Neural cell (in vitro differentiated cells): ENCODE measurements around the gene ACAD9. TPM values are rescaled to one million over a fixed set of nuclear protein-coding genes. Genes with fewer than 3 reads are reported as not detected.
"Not testable (repeated sequence)": the region's sequence is repeated elsewhere in the genome, so short reads cannot be mapped to it uniquely, and the experiment has no call there.

Experiments used
- H2AFZ ChIP-seq: fragments of 200-600, 300-800 bp; sonication (generic), shearing (Covaris generic); 2 replicates; pipeline ENCODE4 v1.6.0; 2014; ENCODE audit warnings: low read depth, mild to moderate bottlenecking, antibody characterized with exemption, low read length, moderate library complexity
- H3F3A ChIP-seq: fragments of 200-600 bp; shearing (Covaris generic); 2 replicates; pipeline ENCODE4 v1.6.1; 2016; ENCODE audit warnings: mild to moderate bottlenecking, moderate library complexity, mixed read lengths, antibody characterized with exemption, low read length; ENCODE audit not compliant: insufficient read depth, poor library complexity, severe bottlenecking
- H3K27ac ChIP-seq: fragments of 200-600, 300-800 bp; sonication (generic), shearing (Covaris generic); 2 replicates; pipeline ENCODE4 v1.5.1; 2014; ENCODE audit warnings: mild to moderate bottlenecking, low read length, moderate library complexity
- H3K27me3 ChIP-seq: fragments of 300-800, 200-600 bp; sonication (generic), shearing (Covaris generic); 2 replicates; pipeline ENCODE4 v1.6.0; 2014; ENCODE audit warnings: mild to moderate bottlenecking, low read depth, low read length, moderate library complexity; ENCODE audit not compliant: insufficient read depth
- H3K36me3 ChIP-seq: fragments of 300-800, 200-600 bp; sonication (generic), shearing (Covaris generic); 2 replicates; pipeline ENCODE4 v1.5.1; 2014; ENCODE audit warnings: mild to moderate bottlenecking, antibody characterized with exemption, low read length, moderate library complexity; ENCODE audit not compliant: insufficient read depth
- H3K4me2 ChIP-seq: fragments of 300-800, 200-600 bp; sonication (generic), shearing (Covaris generic); 2 replicates; pipeline ENCODE4 v1.6.0; 2014; ENCODE audit warnings: mild to moderate bottlenecking, low read length
- H3K4me3 ChIP-seq: fragments of 300-800, 200-600 bp; sonication (generic), shearing (Covaris generic); 2 replicates; pipeline ENCODE4 v1.5.1; 2014; ENCODE audit warnings: mild to moderate bottlenecking, low read length, moderate library complexity
- H3K79me2 ChIP-seq: fragments of 200-600 bp; shearing (Covaris generic); replicated peaks from 2 replicates; pipeline ENCODE4 v1.6.0; 2014; ENCODE audit warnings: mild to moderate bottlenecking, low read length, moderate library complexity; ENCODE audit not compliant: insufficient read depth
- H3K9ac ChIP-seq: fragments of 300-800, 200-600 bp; sonication (generic), shearing (Covaris generic); 2 replicates; pipeline ENCODE4 v1.6.1; 2016; ENCODE audit warnings: mild to moderate bottlenecking, low read length, mixed read lengths
- H3K9me2 ChIP-seq: fragments of 200-600 bp; shearing (Covaris generic); 2 replicates; pipeline ENCODE4 v1.6.1; 2016; ENCODE audit warnings: mild to moderate bottlenecking, low read length, mixed read lengths; ENCODE audit not compliant: insufficient read depth
- H3K9me3 ChIP-seq: fragments of 200-600, 300-800 bp; sonication (generic), shearing (Covaris generic); 2 replicates; pipeline ENCODE4 v1.6.1; 2016; ENCODE audit warnings: mild to moderate bottlenecking, mixed run types, low read length, moderate library complexity, mixed read lengths
- H4K20me1 ChIP-seq: fragments of 200-600 bp; shearing (Covaris generic); 2 replicates; pipeline ENCODE4 v1.6.1; 2016; ENCODE audit warnings: mild to moderate bottlenecking, mixed run types; ENCODE audit not compliant: insufficient read depth
- EP300 ChIP-seq: fragments of 450-650 bp; conservative IDR thresholded peaks from 2 replicates; pipeline ENCODE4 v1.6.1; 2014; ENCODE audit warnings: antibody characterized with exemption, mild to moderate bottlenecking, moderate library complexity; ENCODE audit not compliant: poor library complexity, severe bottlenecking
- EZH2 ChIP-seq: fragments of 200-600, 300-800 bp; shearing (Covaris generic), sonication (generic); IDR thresholded peaks from 2 replicates; pipeline ENCODE4 v1.6.1; 2014; ENCODE audit warnings: antibody characterized with exemption, low read length, borderline replicate concordance, mild to moderate bottlenecking; ENCODE audit not compliant: insufficient read depth, poor library complexity, severe bottlenecking
- MXI1 ChIP-seq: fragments of 450-650 bp; conservative IDR thresholded peaks from 2 replicates; pipeline ENCODE4 v1.6.1; 2014; ENCODE audit warnings: antibody characterized with exemption, mild to moderate bottlenecking; ENCODE audit not compliant: poor library complexity, severe bottlenecking
- POLR2AphosphoS5 ChIP-seq: IDR thresholded peaks from 2 replicates; pipeline ENCODE4 v1.6.1; 2012
- RAD21 ChIP-seq: fragments of 450-650 bp; conservative IDR thresholded peaks from 2 replicates; pipeline ENCODE4 v1.6.1; 2014; ENCODE audit warnings: antibody characterized with exemption, mild to moderate bottlenecking, moderate library complexity
- SMC3 ChIP-seq: fragments of 450-650 bp; conservative IDR thresholded peaks from 2 replicates; pipeline ENCODE4 v1.6.1; 2014; ENCODE audit warnings: antibody characterized with exemption, mild to moderate bottlenecking, moderate library complexity; ENCODE audit not compliant: poor library complexity
- TAF1 ChIP-seq: IDR thresholded peaks from 2 replicates; pipeline ENCODE4 v1.6.1; 2012; ENCODE audit warnings: low read depth
- polyA plus RNA-seq: library from polyadenylated mRNA; depleted of rRNA; stranded (reverse); fragments of >200 nt; gene quantifications from 2 replicates; pipeline ENCODE4 v1.2.3, GENCODE V29; 2014
- TF ChIP-seq, protein P1 (sequence below): fragments of 450-650 bp; IDR thresholded peaks from 2 replicates; pipeline ENCODE4 v1.5.1; 2014; ENCODE audit warnings: antibody characterized with exemption, mild to moderate bottlenecking, moderate library complexity; ENCODE audit not compliant: poor library complexity, severe bottlenecking
- TF ChIP-seq, protein P2 (sequence below): IDR thresholded peaks from 2 replicates; pipeline ENCODE4 v1.6.1; 2012; ENCODE audit warnings: borderline replicate concordance

ACAD9 gene
- polyA plus RNA-seq, 1 donor from 2014 or later: 33.5 TPM

DNA sequence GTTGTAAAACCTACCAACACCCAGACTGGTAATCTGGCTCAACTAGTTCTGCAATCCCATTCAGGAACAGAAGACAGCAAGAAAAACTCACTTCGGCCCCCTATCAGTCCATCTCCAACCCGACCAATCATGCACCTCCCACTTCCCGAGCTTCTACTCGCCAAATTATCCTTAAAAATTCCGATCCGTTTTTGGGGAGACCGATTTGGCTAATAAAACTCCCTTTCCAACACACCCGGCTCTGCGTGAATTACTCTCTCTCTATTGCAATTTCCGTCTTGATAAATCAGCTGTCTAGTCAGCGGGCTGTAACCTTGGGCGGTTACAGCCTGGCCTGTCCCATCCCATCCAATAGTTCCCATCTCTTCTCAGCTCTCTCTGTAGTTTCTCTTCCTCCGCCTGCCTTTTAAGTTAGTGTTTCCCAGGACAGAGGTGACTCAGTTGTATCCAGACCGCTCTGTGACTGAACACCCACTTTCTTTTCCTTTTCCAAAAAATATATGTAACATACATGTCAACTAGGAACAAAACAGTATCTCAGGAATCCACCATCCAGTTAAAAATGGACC, 780 bp upstream of the ACAD9 start:
- no peaks in the 10 kb centered on the region for H3K9me2 ChIP-seq
- peak overlapping the region; percentile 71 for H3K4me3 ChIP-seq
- peaks cover 37% of the 10 kb centered on the region for H3K79me2 ChIP-seq
- H3K36me3 ChIP-seq: no peaks in the 10 kb centered on the region
- H3K27me3 ChIP-seq: no peaks in the 10 kb centered on the region
- H3K9ac ChIP-seq: peak overlapping the region; percentile 81
- no peaks in the 10 kb centered on the region for H3F3A ChIP-seq
- TF ChIP-seq, protein P1, sequence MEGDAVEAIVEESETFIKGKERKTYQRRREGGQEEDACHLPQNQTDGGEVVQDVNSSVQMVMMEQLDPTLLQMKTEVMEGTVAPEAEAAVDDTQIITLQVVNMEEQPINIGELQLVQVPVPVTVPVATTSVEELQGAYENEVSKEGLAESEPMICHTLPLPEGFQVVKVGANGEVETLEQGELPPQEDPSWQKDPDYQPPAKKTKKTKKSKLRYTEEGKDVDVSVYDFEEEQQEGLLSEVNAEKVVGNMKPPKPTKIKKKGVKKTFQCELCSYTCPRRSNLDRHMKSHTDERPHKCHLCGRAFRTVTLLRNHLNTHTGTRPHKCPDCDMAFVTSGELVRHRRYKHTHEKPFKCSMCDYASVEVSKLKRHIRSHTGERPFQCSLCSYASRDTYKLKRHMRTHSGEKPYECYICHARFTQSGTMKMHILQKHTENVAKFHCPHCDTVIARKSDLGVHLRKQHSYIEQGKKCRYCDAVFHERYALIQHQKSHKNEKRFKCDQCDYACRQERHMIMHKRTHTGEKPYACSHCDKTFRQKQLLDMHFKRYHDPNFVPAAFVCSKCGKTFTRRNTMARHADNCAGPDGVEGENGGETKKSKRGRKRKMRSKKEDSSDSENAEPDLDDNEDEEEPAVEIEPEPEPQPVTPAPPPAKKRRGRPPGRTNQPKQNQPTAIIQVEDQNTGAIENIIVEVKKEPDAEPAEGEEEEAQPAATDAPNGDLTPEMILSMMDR: no peak
- TF ChIP-seq, protein P2, sequence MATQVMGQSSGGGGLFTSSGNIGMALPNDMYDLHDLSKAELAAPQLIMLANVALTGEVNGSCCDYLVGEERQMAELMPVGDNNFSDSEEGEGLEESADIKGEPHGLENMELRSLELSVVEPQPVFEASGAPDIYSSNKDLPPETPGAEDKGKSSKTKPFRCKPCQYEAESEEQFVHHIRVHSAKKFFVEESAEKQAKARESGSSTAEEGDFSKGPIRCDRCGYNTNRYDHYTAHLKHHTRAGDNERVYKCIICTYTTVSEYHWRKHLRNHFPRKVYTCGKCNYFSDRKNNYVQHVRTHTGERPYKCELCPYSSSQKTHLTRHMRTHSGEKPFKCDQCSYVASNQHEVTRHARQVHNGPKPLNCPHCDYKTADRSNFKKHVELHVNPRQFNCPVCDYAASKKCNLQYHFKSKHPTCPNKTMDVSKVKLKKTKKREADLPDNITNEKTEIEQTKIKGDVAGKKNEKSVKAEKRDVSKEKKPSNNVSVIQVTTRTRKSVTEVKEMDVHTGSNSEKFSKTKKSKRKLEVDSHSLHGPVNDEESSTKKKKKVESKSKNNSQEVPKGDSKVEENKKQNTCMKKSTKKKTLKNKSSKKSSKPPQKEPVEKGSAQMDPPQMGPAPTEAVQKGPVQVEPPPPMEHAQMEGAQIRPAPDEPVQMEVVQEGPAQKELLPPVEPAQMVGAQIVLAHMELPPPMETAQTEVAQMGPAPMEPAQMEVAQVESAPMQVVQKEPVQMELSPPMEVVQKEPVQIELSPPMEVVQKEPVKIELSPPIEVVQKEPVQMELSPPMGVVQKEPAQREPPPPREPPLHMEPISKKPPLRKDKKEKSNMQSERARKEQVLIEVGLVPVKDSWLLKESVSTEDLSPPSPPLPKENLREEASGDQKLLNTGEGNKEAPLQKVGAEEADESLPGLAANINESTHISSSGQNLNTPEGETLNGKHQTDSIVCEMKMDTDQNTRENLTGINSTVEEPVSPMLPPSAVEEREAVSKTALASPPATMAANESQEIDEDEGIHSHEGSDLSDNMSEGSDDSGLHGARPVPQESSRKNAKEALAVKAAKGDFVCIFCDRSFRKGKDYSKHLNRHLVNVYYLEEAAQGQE: peak; percentile 7
- TF ChIP-seq SMC3 (no peak), EZH2 (no peak), TAF1 (no peak)
- peak overlapping the region; percentile 79 for H3K27ac ChIP-seq
- H3K4me2 ChIP-seq: peak overlapping the region; percentile 95
- H4K20me1 ChIP-seq: no peaks in the 10 kb centered on the region
- H3K9me3 ChIP-seq: no peaks in the 10 kb centered on the region
- peak overlapping the region; percentile 67 for H2AFZ ChIP-seq

DNA sequence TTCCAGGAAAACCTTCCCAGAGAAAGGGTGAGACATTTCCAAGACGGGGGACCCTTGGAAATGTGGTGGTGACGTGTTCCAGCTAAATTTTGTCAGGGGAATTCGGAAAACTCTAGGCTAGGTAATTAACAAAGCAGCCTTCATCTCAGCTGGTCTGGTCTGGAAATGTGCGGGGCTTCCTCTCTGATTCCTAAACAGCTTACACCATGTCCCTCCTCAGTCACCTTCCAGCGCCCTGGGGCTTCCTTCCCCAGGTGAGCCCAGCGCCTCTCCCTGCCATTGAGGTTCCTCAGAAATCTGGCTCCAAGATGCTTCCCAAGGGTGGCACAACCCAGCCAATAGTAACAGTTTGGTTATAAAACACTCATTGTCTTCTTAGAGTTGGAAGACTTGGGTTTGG, 571 bp downstream of the ACAD9 start:
- H2AFZ ChIP-seq: peak overlapping the region; percentile 30
- H4K20me1 ChIP-seq: no peaks in the 10 kb centered on the region
- peak overlapping the region; percentile 81 for H3K9ac ChIP-seq
- peaks cover 41% of the 10 kb centered on the region for H3K79me2 ChIP-seq
- H3K4me2 ChIP-seq: peak overlapping the region; percentile 94
- H3K9me2 ChIP-seq: no peaks in the 10 kb centered on the region
- no peak for TF ChIP-seq EZH2
- TF ChIP-seq, protein P1: no peak
- no peak for TF ChIP-seq SMC3
- TF ChIP-seq, protein P2: no peak
- TF ChIP-seq MXI1: no peak
- no peak for TF ChIP-seq RAD21
- TF ChIP-seq POLR2AphosphoS5: no peak
- TF ChIP-seq EP300: no peak
- no peak for TF ChIP-seq TAF1
- no peaks in the 10 kb centered on the region for H3K36me3 ChIP-seq
- H3K27me3 ChIP-seq: no peaks in the 10 kb centered on the region
- no peaks in the 10 kb centered on the region for H3K9me3 ChIP-seq
- peak overlapping the region; percentile 71 for H3K4me3 ChIP-seq
- H3F3A ChIP-seq: no peaks in the 10 kb centered on the region
- H3K27ac ChIP-seq: peak overlapping the region; percentile 84

DNA sequence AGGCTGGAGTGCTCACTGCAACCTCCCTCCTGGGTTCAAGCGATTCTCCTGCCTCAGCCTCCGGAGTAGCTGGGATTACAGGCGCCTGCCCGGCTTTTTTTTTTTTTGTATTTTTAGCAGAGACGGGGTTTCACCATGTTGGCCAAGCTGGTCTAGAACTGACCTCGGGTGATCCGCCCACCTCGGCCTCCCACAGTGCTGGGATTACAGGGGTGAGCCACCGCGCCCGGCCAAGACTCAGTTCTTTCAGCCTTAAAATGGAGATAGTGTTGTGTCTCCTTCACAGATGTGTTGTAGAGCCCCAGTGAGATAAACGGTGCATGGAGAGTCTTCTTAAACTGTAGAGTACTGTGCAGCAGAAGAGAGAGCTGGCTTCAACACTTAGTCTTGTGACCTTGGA, 1.0 kb downstream of the ACAD9 start:
- H3K9ac ChIP-seq: peak overlapping the region; percentile 81
- H3K36me3 ChIP-seq, H3K9me2 ChIP-seq, H3K27ac ChIP-seq, H4K20me1 ChIP-seq, H3K27me3 ChIP-seq, H3F3A ChIP-seq, H2AFZ ChIP-seq, H3K9me3 ChIP-seq: not testable (repeated sequence)
- peak overlapping the region; percentile 71 for H3K4me3 ChIP-seq
- H3K4me2 ChIP-seq: peak overlapping the region; percentile 94
- peaks cover 41% of the 10 kb centered on the region for H3K79me2 ChIP-seq
